Neuronal stem cell (in vitro differentiated cells): ENCODE results near the gene CLMN.

ENCODE experiments used
- DNase-seq: peaks from one replicate; pipeline ENCODE4 v3.0.0-alpha.2; 2013; ENCODE audit warnings: low spot score
- H2AFZ ChIP-seq: one replicate; pipeline ENCODE4 v1.6.1; 2013; ENCODE audit warnings: mild to moderate bottlenecking, low read length, inconsistent platforms
- H2AK5ac ChIP-seq: 2 replicates; pipeline ENCODE4 v1.6.1; 2013; ENCODE audit warnings: low read depth, mild to moderate bottlenecking, inconsistent platforms, low read length, moderate library complexity, mixed read lengths
- H2BK120ac ChIP-seq: 2 replicates; pipeline ENCODE4 v1.6.1; 2013; ENCODE audit warnings: low read depth, mild to moderate bottlenecking, inconsistent platforms, low read length, moderate library complexity, mixed read lengths
- H2BK12ac ChIP-seq: one replicate; pipeline ENCODE4 v1.6.1; 2013; ENCODE audit warnings: low read length, inconsistent platforms
- H2BK15ac ChIP-seq: 2 replicates; pipeline ENCODE4 v1.6.1; 2013; ENCODE audit warnings: mild to moderate bottlenecking, low read length, inconsistent platforms, mixed read lengths
- H2BK5ac ChIP-seq: one replicate; pipeline ENCODE4 v1.6.1; 2013; ENCODE audit warnings: inconsistent platforms, mild to moderate bottlenecking, low read length, moderate library complexity
- H3K14ac ChIP-seq: one replicate; pipeline ENCODE4 v1.6.1; 2013; ENCODE audit warnings: low read length, inconsistent platforms
- H3K18ac ChIP-seq: 2 replicates; pipeline ENCODE4 v1.6.1; 2013; ENCODE audit warnings: low read length, inconsistent platforms
- H3K23ac ChIP-seq: 2 replicates; pipeline ENCODE4 v1.6.1; 2013; ENCODE audit warnings: low read depth, mild to moderate bottlenecking, mixed read lengths, low read length, inconsistent platforms; ENCODE audit not compliant: poor library complexity
- H3K27ac ChIP-seq: replicated peaks from 3 replicates; pipeline ENCODE4 v1.5.1; 2013; ENCODE audit warnings: low read length, inconsistent platforms
- H3K27me3 ChIP-seq, 3 experiments: 2 replicates each; pipeline ENCODE4 v1.6.1; 2013; ENCODE audit warnings: low read length in 3 of 3, mild to moderate bottlenecking in 2 of 3, inconsistent platforms in 1 of 3, low read depth in 1 of 3, mixed read lengths in 1 of 3, moderate library complexity in 1 of 3; ENCODE audit not compliant: control insufficient read depth in 3 of 3, insufficient read depth in 3 of 3
- H3K36me3 ChIP-seq, 2 donors: replicated peaks in 1 of 2; 2 replicates each; pipeline ENCODE4 v1.6.1; 2013; ENCODE audit warnings: low read length in 2 of 2; ENCODE audit not compliant: control insufficient read depth in 2 of 2, insufficient read depth in 2 of 2
- H3K4ac ChIP-seq: 2 replicates; pipeline ENCODE4 v1.6.1; 2013; ENCODE audit warnings: inconsistent platforms, mild to moderate bottlenecking, low read length, moderate library complexity
- H3K4me1 ChIP-seq, 2 donors: 1 replicate in 1 of 2; 2 replicates in 1 of 2; pipeline ENCODE4 v1.6.1; 2013; ENCODE audit warnings: low read length in 2 of 2, low read depth in 1 of 2; ENCODE audit not compliant: control insufficient read depth in 2 of 2, insufficient read depth in 1 of 2
- H3K4me2 ChIP-seq: one replicate; pipeline ENCODE4 v1.6.1; 2013; ENCODE audit warnings: mild to moderate bottlenecking, low read length, inconsistent platforms; ENCODE audit not compliant: insufficient read depth, poor library complexity, severe bottlenecking
- H3K4me3 ChIP-seq, 2 donors: 2 replicates each; pipeline ENCODE4 v1.5.1; 2013; ENCODE audit warnings: low read length in 2 of 2, mild to moderate bottlenecking in 2 of 2, inconsistent platforms in 1 of 2, moderate library complexity in 1 of 2
- H3K79me1 ChIP-seq: one replicate; pipeline ENCODE4 v1.6.1; 2013; ENCODE audit warnings: low read depth, mild to moderate bottlenecking, inconsistent platforms, low read length, moderate library complexity
- H3K9ac ChIP-seq: one replicate; pipeline ENCODE4 v1.6.1; 2013; ENCODE audit warnings: mild to moderate bottlenecking, low read depth, low read length, inconsistent platforms; ENCODE audit not compliant: poor library complexity
- H3K9me3 ChIP-seq, 2 donors: replicated peaks in 1 of 2; 2 replicates each; pipeline versions ENCODE3 to v1.6.1; 2013; ENCODE audit warnings: low read length in 2 of 2, mild to moderate bottlenecking in 2 of 2, inconsistent platforms in 1 of 2, low read depth in 1 of 2, mixed read lengths in 1 of 2, moderate library complexity in 1 of 2; ENCODE audit not compliant: control insufficient read depth in 2 of 2, insufficient read depth in 1 of 2
- H4K8ac ChIP-seq: one replicate; pipeline ENCODE4 v1.6.1; 2013; ENCODE audit warnings: low read depth, mild to moderate bottlenecking, inconsistent platforms, low read length, moderate library complexity
- H4K91ac ChIP-seq: one replicate; pipeline ENCODE4 v1.6.1; 2013; ENCODE audit warnings: low read length, low read depth, mild to moderate bottlenecking, inconsistent platforms; ENCODE audit not compliant: poor library complexity
- WGBS, 2 donors: extraction: QIAGEN DNeasy Blood & Tissue Kit; methylation state at CpG; one replicate each; pipeline ENCODE4 v1.1.7; 2013; ENCODE audit warnings: missing lambda C conversion rate in 2 of 2, mixed read lengths in 1 of 2; ENCODE audit not compliant: insufficient read length in 2 of 2, insufficient replicate concordance in 1 of 2; ENCODE audit errors: extremely low coverage in 2 of 2; 5-methylcytosine and 5-hydroxymethylcytosine counted together

CLMN gene

GRCh38 chr14:95307402-95308041 lies 12.2 kb downstream of the CLMN start:
- Histone ChIP-seq H3K9me3 (peaks cover 0 to 3% of the 10 kb centered on the region in 2 donors), H2AFZ (no peak overlapping the region), H3K4me3 (no peak overlapping the region), H2BK120ac (no peak overlapping the region), H3K18ac (peak overlapping the region; percentile 6), H2BK5ac (no peak overlapping the region), H2BK12ac (no peak overlapping the region), H4K8ac (no peak overlapping the region), H3K4me1 (peaks cover 0 to 7% of the 10 kb centered on the region in 2 donors), H3K27me3 (no peaks in the 10 kb centered on the region), H3K36me3 (no peaks in the 10 kb centered on the region), H3K23ac (no peak overlapping the region), H4K91ac (no peak overlapping the region), H3K27ac (no peak overlapping the region), H3K14ac (no peak overlapping the region), H2AK5ac (no peak overlapping the region), H3K79me1 (peaks cover 2% of the 10 kb centered on the region), H2BK15ac (no peak overlapping the region), H3K4me2 (no peak overlapping the region), H3K9ac (no peak overlapping the region), H3K4ac (no peak overlapping the region)
- no CpG with 5 or more reads among the region's 14 CpGs for WGBS, 2 donors
- no peak for DNase-seq

GRCh38 chr14:95305940-95306339 lies 13.8 kb downstream of the CLMN start:
- Histone ChIP-seq H3K36me3 (no peaks in the 10 kb centered on the region), H3K27ac (no peak overlapping the region), H4K8ac (no peak overlapping the region), H3K14ac (no peak overlapping the region), H4K91ac (no peak overlapping the region), H2AFZ (no peak overlapping the region), H3K4me2 (no peak overlapping the region), H2AK5ac (no peak overlapping the region), H3K9me3 (peaks cover 0 to 3% of the 10 kb centered on the region in 2 donors), H2BK5ac (no peak overlapping the region), H2BK12ac (no peak overlapping the region), H3K27me3 (no peaks in the 10 kb centered on the region), H2BK120ac (no peak overlapping the region), H3K18ac (no peak overlapping the region), H3K4ac (no peak overlapping the region), H2BK15ac (no peak overlapping the region), H3K79me1 (peaks cover 1% of the 10 kb centered on the region), H3K9ac (no peak overlapping the region), H3K4me1 (peaks cover 0 to 7% of the 10 kb centered on the region in 2 donors), H3K23ac (no peak overlapping the region), H3K4me3 (no peak overlapping the region)
- no CpG with 5 or more reads among the region's 4 CpGs for whole genome bisulfite sequencing, 2 donors
- no peak for DNase-seq

GRCh38 chr14:95305145-95305544 lies 14.6 kb downstream of the CLMN start:
- H3K14ac ChIP-seq, result no peak overlapping the region
- no peak overlapping the region for H2AFZ ChIP-seq
- no peak overlapping the region for H4K91ac ChIP-seq
- H3K79me1 ChIP-seq, result no peaks in the 10 kb centered on the region
- no peak overlapping the region for H2BK120ac ChIP-seq
- no peak overlapping the region for H3K9ac ChIP-seq
- H3K4me3 ChIP-seq, result no peak overlapping the region
- H3K4me1 ChIP-seq, result peaks cover 0 to 7% of the 10 kb centered on the region in 2 donors
- no peak overlapping the region for H3K4me2 ChIP-seq
- no peak for DNase-seq
- H4K8ac ChIP-seq, result no peak overlapping the region
- no peak overlapping the region for H2BK15ac ChIP-seq
- H3K27me3 ChIP-seq, result no peaks in the 10 kb centered on the region
- no peak overlapping the region for H3K4ac ChIP-seq
- peaks cover 0 to under 1% of the 10 kb centered on the region in 2 donors for H3K9me3 ChIP-seq
- no peak overlapping the region for H2BK12ac ChIP-seq
- H2AK5ac ChIP-seq, result no peak overlapping the region
- no peak overlapping the region for H3K23ac ChIP-seq
- no peaks in the 10 kb centered on the region for H3K36me3 ChIP-seq
- 100% methylated on average over 1 of the region's 7 CpGs; no CpG with 5 or more reads in 1 of the 2 donors for WGBS, 2 donors
- no peak overlapping the region for H3K18ac ChIP-seq
- no peak overlapping the region for H2BK5ac ChIP-seq
- no peak overlapping the region for H3K27ac ChIP-seq

GRCh38 chr14:95304342-95304741 lies 15.4 kb downstream of the CLMN start:
- H2AFZ ChIP-seq, result no peak overlapping the region
- no peak overlapping the region for H3K18ac ChIP-seq
- peaks cover 0 to under 1% of the 10 kb centered on the region in 2 donors for H3K9me3 ChIP-seq
- no peak overlapping the region for H2BK120ac ChIP-seq
- H2BK5ac ChIP-seq, result no peak overlapping the region
- WGBS, 2 donors, result no CpG with 5 or more reads among the region's 3 CpGs
- H3K14ac ChIP-seq, result no peak overlapping the region
- H2BK12ac ChIP-seq, result no peak overlapping the region
- no peak overlapping the region for H3K4ac ChIP-seq
- no peak overlapping the region for H4K8ac ChIP-seq
- no peaks in the 10 kb centered on the region for H3K36me3 ChIP-seq
- no peak overlapping the region for H3K27ac ChIP-seq
- H4K91ac ChIP-seq, result no peak overlapping the region
- no peak overlapping the region for H3K9ac ChIP-seq
- no peak overlapping the region for H3K4me3 ChIP-seq
- H2BK15ac ChIP-seq, result no peak overlapping the region
- H3K79me1 ChIP-seq, result peaks cover under 1% of the 10 kb centered on the region
- no peak overlapping the region for H2AK5ac ChIP-seq
- H3K27me3 ChIP-seq, result no peaks in the 10 kb centered on the region
- peaks cover 0 to 7% of the 10 kb centered on the region in 2 donors for H3K4me1 ChIP-seq
- no peak for DNase-seq
- H3K4me2 ChIP-seq, result no peak overlapping the region
- H3K23ac ChIP-seq, result no peak overlapping the region
